Keratinocyte (primary cell): Measurements from ENCODE around the gene GABRA1.

Experiments used
- EZH2 ChIP-seq: IDR thresholded peaks from one replicate; pipeline ENCODE4 v1.6.1; 2012; ENCODE audit warnings: inconsistent platforms, mild to moderate bottlenecking, low read length, moderate library complexity
- TF ChIP-seq, protein P1 (sequence below), 3 experiments: IDR thresholded peaks in 1 of 3; conservative IDR thresholded peaks in 1 of 3; optimal IDR thresholded peaks in 1 of 3; 2 replicates in 2 of 3; 3 replicates in 1 of 3; pipeline versions ENCODE3 to v1.5.1; 2011; ENCODE audit warnings: low read length in 3 of 3, mild to moderate bottlenecking in 3 of 3, moderate library complexity in 2 of 3, control low read depth in 1 of 3, inconsistent platforms in 1 of 3; ENCODE audit not compliant: insufficient read depth in 2 of 3; ENCODE audit errors: extremely low read depth in 1 of 3

DNA sequence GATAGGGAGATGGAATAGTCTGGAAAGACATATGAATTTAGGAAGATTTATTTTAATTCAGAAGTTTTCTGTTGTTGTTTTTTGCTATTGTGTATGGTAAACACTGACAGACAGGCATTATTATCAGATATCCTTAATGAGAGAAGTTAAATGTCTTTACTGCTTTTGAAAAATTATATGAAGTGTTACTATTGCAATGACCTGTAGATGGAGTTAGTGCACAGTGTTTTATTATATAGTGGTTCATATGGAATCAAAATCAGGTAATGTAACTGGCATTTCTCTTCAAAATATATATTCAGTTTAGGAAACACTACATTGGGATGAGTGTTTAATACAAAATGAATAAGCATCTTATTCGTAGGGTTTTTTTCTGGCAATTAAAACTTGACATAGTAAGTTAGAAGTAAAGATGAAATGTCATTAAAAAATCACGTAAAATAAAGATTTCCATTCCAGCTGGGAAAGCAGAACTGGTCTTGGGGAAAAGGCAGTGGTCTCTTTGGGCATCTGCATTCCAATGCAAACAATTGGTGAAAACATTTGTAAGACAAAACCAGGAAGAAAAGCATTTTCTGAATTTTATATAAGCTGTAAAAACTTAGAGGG lies 3.9 kb downstream of the GABRA1 start:
- TF ChIP-seq, protein P1, sequence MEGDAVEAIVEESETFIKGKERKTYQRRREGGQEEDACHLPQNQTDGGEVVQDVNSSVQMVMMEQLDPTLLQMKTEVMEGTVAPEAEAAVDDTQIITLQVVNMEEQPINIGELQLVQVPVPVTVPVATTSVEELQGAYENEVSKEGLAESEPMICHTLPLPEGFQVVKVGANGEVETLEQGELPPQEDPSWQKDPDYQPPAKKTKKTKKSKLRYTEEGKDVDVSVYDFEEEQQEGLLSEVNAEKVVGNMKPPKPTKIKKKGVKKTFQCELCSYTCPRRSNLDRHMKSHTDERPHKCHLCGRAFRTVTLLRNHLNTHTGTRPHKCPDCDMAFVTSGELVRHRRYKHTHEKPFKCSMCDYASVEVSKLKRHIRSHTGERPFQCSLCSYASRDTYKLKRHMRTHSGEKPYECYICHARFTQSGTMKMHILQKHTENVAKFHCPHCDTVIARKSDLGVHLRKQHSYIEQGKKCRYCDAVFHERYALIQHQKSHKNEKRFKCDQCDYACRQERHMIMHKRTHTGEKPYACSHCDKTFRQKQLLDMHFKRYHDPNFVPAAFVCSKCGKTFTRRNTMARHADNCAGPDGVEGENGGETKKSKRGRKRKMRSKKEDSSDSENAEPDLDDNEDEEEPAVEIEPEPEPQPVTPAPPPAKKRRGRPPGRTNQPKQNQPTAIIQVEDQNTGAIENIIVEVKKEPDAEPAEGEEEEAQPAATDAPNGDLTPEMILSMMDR (optimal IDR thresholded peaks at IDR 0.05 in 1 of 3, IDR thresholded peaks at IDR 0.05 in 1 of 3, conservative IDR thresholded peaks at IDR 0.05 in 1 of 3; ENCODE audit: extremely low read depth in 1 of 3, insufficient read depth in 2 of 3, low read length in 3 of 3) = no peak
- TF ChIP-seq EZH2 = no peak
